Skeletal muscle tissue (tissue), 4 donors: ENCODE measurements around the gene FGF21. TPM values are rescaled to one million over a fixed set of nuclear protein-coding genes. Genes with fewer than 3 reads are reported as not detected.

ENCODE experiments used
- H3K27ac ChIP-seq: one replicate; pipeline ENCODE4 v1.7.0; 2013; ENCODE audit warnings: mild to moderate bottlenecking, low read depth, low read length, inconsistent platforms
- H3K27me3 ChIP-seq, 3 donors: one replicate each; pipeline ENCODE4 v1.7.0; 2013; ENCODE audit warnings: low read length in 3 of 3; ENCODE audit not compliant: control insufficient read depth in 3 of 3, insufficient read depth in 3 of 3
- H3K36me3 ChIP-seq, 3 donors: one replicate each; pipeline ENCODE4 v1.7.0; 2013; ENCODE audit warnings: low read length in 3 of 3; ENCODE audit not compliant: control insufficient read depth in 3 of 3, insufficient read depth in 3 of 3
- H3K4me1 ChIP-seq, 3 donors: one replicate each; pipeline ENCODE4 v1.7.0; 2013; ENCODE audit warnings: low read length in 3 of 3, mild to moderate bottlenecking in 3 of 3; ENCODE audit not compliant: control insufficient read depth in 3 of 3, insufficient read depth in 3 of 3
- H3K4me3 ChIP-seq, 3 donors: one replicate each; pipeline ENCODE4 v1.7.0; 2013; ENCODE audit warnings: low read length in 3 of 3
- H3K9ac ChIP-seq, 3 donors: one replicate each; pipeline ENCODE4 v1.7.0; 2013; ENCODE audit warnings: low read length in 3 of 3, mild to moderate bottlenecking in 3 of 3, moderate library complexity in 2 of 3, low read depth in 1 of 3
- H3K9me3 ChIP-seq, 3 donors: one replicate each; pipeline ENCODE4 v1.7.0; 2013; ENCODE audit warnings: low read length in 3 of 3; ENCODE audit not compliant: control insufficient read depth in 3 of 3
- total RNA-seq: library from RNA; depleted of rRNA; stranded (reverse); fragments of >200 nt; gene quantifications from one replicate; pipeline ENCODE4 v1.2.3, GENCODE V29; 2014
- donor health status: Osteomylitis.

The FGF21 gene, protein sequence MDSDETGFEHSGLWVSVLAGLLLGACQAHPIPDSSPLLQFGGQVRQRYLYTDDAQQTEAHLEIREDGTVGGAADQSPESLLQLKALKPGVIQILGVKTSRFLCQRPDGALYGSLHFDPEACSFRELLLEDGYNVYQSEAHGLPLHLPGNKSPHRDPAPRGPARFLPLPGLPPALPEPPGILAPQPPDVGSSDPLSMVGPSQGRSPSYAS
- not detected for total RNA-seq

DNA sequence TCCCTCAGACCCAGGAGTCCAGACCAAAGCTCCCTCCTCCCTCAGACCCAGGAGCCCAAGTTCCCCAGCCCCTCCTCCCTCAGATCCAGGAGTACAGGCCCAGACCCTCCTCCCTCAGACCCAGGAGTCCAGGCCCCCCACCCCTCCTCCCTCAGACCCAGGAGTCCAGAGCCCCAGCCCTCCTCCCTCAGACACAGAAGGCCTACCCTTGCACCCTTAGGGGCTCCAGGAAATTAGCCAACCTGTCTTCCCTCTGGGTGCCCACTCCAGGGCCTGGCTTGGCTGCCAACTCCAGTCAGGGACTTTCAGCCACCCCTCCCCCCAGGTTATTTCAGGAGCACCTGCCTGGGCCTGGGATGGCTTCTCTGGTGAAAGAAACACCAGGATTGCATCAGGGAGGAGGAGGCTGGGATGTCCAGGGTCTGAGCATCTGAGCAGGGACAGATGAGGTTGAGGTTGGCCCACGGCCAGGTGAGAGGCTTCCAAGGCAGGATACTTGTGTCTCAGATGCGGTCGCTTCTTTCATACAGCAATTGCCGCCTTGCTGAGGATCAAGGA, at the start of gene FGF21:
FGF21 (plus strand) TSS at position 441 of the 558 bp plus-strand sequence. CDS start 713 bp downstream, outside the sequence.
- H3K9me3 ChIP-seq: no peaks in the 10 kb centered on the region
- peak within 1 kb of the TSS in 2 of 3 donors; percentile 14 to 29 for H3K4me3 ChIP-seq
- H3K27ac ChIP-seq: no peak within 1 kb of the TSS
- H3K9ac ChIP-seq: peak within 1 kb of the TSS in 2 of 3 donors; percentile 12 to 16
- H3K4me1 ChIP-seq: peaks cover 20 to 33% (median 26%) of the 10 kb centered on the region in 3 donors
- peaks cover 0 to 10% (median 9%) of the 10 kb centered on the region in 3 donors for H3K27me3 ChIP-seq
- peaks cover 0 to 4% (median 0%) of the 10 kb centered on the region in 3 donors for H3K36me3 ChIP-seq

DNA sequence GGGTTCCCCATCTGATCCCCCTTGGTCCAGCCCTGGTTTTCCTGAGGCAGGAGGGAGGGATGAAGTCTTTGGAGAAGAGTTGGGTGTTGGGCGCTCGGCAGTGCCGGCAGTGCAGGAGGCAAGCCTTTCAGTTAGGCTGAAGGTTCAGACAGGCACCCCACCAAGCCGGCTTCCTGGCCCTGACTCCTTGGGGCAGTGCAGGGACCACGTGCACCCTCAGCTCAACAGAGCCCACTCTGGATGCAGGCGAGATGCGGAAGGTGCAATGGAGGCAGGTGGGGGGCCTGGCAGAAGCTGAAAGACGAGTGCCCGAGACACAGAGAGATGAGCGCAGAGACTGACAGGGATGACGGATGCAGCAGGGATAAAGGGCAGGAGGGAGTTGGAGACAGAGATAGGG, 46.9 kb upstream of the FGF21 start:
- H3K36me3 ChIP-seq: peaks cover 4 to 8% (median 6%) of the 10 kb centered on the region in 3 donors
- no peak overlapping the region for H3K27ac ChIP-seq
- no peaks in the 10 kb centered on the region for H3K27me3 ChIP-seq
- H3K4me1 ChIP-seq: peaks cover 2 to 7% (median 4%) of the 10 kb centered on the region in 3 donors
- H3K4me3 ChIP-seq: no peak overlapping the region
- H3K9me3 ChIP-seq: peaks cover 0 to 3% (median 0%) of the 10 kb centered on the region in 3 donors
- no peak overlapping the region for H3K9ac ChIP-seq

DNA sequence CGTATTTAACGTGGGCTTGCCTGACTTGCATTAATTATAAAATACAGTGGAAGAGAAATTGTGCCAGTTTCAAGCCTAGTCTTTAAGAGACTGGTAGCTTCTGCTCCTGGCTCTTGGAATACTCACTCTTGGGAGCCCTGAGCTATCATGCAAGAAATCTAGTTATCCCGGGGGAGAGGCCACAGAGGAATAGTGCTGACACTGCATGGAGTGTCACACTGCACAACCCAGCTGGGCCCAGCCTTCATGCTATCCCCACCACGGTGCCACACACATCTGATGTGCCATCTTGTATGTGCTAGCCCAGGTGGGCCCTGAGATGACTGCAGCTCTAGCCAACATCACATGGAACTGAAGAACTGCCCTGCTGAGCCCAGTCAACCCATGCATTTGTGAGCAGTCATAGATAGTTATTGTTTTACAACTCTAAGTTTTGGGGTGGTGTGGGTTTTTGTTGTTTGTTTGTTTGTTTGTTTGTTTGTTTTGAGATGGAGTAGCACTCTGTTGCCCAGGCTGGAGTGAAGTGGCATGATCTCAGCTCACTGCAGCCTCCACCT, 44.1 kb upstream of the FGF21 start:
- Histone ChIP-seq H3K9me3 (peaks cover 0 to 3% (median 0%) of the 10 kb centered on the region in 3 donors), H3K4me3 (no peak overlapping the region), H3K9ac (no peak overlapping the region), H3K27me3 (no peaks in the 10 kb centered on the region), H3K27ac (no peak overlapping the region), H3K36me3 (peaks cover 4 to 11% (median 11%) of the 10 kb centered on the region in 3 donors), H3K4me1 (peaks cover 22 to 30% (median 22%) of the 10 kb centered on the region in 3 donors)

DNA sequence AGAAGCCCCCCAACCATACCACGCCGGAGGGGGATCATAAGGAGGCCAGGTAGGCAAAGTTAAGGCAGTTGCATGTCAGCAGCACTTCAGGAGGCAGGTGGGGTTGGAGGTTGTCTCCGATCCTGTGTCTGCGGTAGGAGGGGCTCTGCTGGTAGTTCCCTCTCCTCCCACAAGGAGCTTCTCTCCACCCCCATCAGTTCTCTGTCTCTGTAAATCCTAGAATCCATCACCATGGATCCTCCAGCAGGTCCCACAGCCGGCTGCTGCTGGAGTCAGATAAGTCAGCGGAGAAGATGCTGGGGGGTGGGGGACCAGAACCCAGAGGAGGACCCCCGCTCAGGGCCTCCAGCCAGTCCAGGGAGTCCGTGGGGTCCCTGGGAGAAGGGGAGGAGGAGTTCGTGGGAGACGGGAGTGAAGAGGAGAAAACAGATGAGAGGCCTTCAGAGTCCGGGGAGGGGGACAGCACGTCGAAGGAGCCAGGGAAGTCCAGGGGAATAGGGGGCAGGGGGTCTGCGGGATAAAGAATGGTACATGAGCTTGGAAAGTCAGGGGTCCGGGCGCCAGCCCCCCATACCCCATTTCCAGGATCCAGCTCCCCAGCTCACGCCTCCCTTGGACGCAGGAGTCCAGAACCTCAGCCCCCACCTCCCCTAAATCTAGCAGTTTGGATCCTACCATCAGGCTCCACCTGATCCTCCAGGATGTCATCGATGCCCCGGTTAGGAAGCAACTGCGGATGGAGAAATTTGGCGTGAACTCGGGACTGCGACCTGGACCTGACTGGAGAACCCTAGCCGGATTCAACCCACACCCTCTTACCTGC, 42.1 kb upstream of the FGF21 start:
- H3K27ac ChIP-seq: no peak overlapping the region
- H3K27me3 ChIP-seq: no peaks in the 10 kb centered on the region
- peaks cover 32 to 47% (median 35%) of the 10 kb centered on the region in 3 donors for H3K4me1 ChIP-seq

DNA sequence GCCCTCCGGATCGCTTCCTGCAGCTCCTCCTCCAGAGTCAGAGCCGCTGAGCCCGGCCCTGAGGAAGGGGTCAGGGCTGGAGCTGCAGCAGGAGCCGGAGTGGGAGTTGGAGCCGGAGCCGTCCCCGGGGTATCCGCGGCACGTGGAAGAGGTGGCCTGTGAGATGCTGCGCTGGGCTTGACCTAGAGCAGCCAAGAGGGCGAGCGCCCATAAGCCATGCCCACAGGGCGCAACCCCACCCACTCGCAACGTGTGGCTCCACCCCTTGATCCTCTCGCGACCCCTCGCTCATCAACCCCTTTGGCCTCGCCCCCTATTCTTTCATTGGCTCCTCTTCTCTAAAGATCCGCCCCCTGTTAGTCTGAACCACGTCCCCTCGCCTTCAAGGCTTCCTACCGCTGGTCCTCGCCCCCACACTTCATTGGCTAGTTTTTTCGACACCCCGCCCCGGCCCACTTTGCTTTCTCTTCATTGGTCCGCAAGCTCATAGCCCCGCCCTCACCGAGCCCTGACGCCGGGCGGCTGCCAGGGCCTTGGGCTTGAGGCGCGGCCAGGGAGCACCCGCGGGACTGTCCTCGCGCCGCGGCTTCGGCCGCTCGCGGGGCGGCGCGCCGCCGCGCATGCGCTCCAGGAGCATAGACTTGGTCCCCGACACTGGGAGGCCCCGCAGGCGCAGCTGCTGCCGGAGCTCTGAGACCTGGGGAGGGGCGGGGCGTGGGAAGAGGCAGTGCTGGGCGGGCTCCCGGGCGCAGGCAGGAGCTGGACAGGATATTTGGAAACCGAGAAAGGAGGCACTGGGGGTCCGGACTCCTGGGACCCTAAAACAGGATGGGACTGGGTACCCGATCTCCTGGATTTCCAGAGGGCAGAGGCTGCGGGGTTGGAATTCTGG, 41.2 kb upstream of the FGF21 start:
- Histone ChIP-seq H3K9ac (peak overlapping the region; percentile 76 to 82 (median 81)), H3K27ac (peak overlapping the region; percentile 80), H3K9me3 (peaks cover 0 to 3% (median 0%) of the 10 kb centered on the region in 3 donors), H3K27me3 (no peaks in the 10 kb centered on the region), H3K36me3 (peaks cover 4 to 13% (median 11%) of the 10 kb centered on the region in 3 donors), H3K4me1 (peaks cover 39 to 54% (median 44%) of the 10 kb centered on the region in 3 donors), H3K4me3 (peak overlapping the region; percentile 67 to 70 (median 67))

More for the DNA sequence above, 42.1 kb upstream of the FGF21 start:
- H3K36me3 ChIP-seq: peaks cover 4 to 11% (median 11%) of the 10 kb centered on the region in 3 donors
- H3K4me3 ChIP-seq: peak overlapping the region; percentile 59 to 66 (median 59)
- peak overlapping the region in 2 of 3 donors; percentile 13 to 60 for H3K9ac ChIP-seq
- H3K9me3 ChIP-seq: peaks cover 0 to 3% (median 0%) of the 10 kb centered on the region in 3 donors

DNA sequence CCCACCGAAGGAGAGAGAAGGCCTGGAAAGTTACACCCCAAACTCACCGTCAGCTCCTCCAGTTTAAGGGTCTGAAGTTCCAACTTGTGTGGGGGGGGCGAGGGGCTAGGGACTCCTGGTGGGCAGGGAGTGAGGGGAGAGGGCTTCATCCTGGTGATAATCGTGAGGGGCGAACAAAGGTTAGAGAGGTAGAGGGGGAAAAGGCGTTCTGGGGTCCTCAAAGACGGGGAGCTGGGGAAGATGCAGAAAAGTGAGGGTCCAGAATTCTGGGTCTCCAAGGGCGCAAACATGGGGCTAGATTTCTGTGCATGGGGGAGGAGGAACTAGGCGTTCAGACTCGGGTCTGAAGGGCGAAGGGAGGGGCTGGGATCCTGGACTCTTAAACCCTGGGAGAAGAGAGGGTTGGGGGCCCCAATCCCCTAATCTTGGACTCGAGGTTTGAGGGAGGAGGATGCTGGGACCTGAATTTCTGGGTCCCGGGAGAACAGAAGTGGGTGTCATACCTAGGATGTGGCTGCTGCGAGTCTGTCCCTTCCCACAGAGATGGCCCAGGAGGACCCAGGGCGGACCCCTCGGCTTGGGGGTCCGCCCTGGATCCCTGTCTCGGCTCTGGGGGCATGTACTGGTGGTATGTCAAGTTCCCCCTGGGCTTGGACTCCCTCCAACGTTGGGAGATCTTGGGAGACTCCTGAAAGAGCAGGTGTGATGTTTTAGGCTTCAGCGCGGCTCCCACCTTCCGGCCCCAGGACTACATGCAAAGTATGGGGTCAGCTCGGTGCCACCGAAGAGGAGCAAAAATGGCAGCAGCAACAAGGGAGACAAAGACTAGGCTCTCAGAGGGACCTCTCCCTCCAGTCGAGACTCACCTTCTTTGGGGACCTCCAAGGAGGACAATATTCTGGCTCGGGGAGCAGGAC, 40.3 kb upstream of the FGF21 start:
- Histone ChIP-seq H3K9me3 (peaks cover 0 to 3% (median 0%) of the 10 kb centered on the region in 3 donors), H3K9ac (peak overlapping the region; percentile 76 to 82 (median 81)), H3K4me1 (peaks cover 46 to 63% (median 51%) of the 10 kb centered on the region in 3 donors), H3K27me3 (no peaks in the 10 kb centered on the region), H3K4me3 (peak overlapping the region; percentile 67 to 70 (median 67)), H3K27ac (peak overlapping the region; percentile 80), H3K36me3 (peaks cover 4 to 13% (median 11%) of the 10 kb centered on the region in 3 donors)

DNA sequence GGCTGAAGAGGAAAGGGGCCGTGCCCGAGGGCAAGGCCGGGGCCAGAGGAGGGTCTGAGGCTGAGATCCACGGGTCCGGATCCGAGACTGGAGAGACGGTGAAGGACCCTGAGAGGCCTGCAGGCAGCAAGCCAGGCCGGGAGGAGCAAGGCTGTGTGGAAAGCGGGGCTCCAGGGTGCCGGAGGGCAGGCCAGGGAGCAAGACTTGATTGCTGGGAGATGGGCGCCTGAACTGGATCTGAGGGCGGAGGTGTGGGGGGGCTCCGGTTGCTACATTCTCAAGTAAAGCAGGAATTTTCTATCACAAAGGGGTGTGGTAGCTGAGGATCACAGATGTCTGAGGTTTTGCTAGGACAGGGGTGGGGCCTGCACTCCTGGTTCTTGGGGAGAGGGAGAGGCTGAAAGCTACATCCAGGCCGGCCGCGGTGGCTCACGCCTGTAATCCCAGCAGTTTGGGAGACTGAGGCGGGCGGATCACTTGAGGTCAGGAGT, 39.6 kb upstream of the FGF21 start:
- Histone ChIP-seq H3K4me1 (peaks cover 48 to 68% (median 57%) of the 10 kb centered on the region in 3 donors), H3K9me3 (peaks cover 0 to 3% (median 0%) of the 10 kb centered on the region in 3 donors), H3K4me3 (peak overlapping the region; percentile 67 to 70 (median 67)), H3K36me3 (peaks cover 4 to 13% (median 11%) of the 10 kb centered on the region in 3 donors), H3K27me3 (no peaks in the 10 kb centered on the region), H3K9ac (peak overlapping the region; percentile 70 to 81 (median 76)), H3K27ac (peak overlapping the region; percentile 80)

DNA sequence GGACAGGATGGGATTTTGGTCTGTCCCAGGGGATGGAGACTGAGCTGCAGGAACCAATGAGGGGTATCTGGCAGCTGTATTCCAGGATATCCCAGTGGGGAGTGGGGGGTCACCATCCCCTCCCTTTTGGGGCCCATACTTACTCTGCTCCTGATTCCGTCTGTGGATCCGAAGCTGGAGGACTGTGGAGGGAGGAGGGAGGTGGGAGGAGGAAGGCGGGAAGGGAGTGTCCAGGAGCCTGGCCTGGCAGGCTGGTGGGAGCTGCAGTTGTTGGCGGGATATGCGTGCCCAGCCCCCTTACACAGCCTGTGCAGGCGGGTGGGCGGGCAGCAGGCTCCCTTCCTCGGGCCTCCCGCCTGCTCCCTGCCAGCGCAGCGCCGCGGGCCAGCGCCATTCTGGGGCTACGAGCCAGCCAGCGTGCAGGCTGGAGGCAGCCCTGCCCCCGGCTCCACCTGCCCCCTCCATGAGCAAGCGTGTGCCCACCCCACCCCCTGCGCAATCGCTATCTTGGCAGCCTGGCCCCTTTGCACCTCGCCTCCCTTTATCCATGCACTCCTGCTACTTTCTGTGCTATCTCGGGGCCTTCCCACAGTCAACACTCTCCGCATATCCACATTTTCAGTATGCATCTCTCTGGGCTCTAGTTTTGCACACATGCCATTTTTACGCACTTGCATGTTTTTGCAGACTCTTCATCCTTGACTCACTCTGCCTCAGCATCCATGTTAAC, 38.6 kb upstream of the FGF21 start:
- H3K36me3 ChIP-seq: peaks cover 4 to 13% (median 11%) of the 10 kb centered on the region in 3 donors
- H3K27ac ChIP-seq: peak overlapping the region; percentile 80
- H3K9me3 ChIP-seq: no peaks in the 10 kb centered on the region
- peak overlapping the region; percentile 67 to 72 (median 72) for H3K4me3 ChIP-seq
- peaks cover 51 to 75% (median 58%) of the 10 kb centered on the region in 3 donors for H3K4me1 ChIP-seq
- peak overlapping the region in 2 of 3 donors; percentile 40 to 76 for H3K9ac ChIP-seq
- H3K27me3 ChIP-seq: no peaks in the 10 kb centered on the region
